ENCODE measurements around the gene CCL25. TPM values are rescaled to one million over a fixed set of nuclear protein-coding genes. Genes with fewer than 3 reads are reported as not detected.
A peak's percentile ranks its signal among the peaks of the same experiment; 100 is the strongest.

Gene CCL25
- total and polyA plus RNA-seq, 2 of the 13 experiments (the other 11 are each of a cell fraction or from before 2014, with no cell fraction given), result not detected

- Histone ChIP-seq H3K36me3 (replicated peaks in 1 of 2; ENCODE audit: control insufficient read depth in 1 of 2, insufficient read depth in 2 of 2, low read length in 2 of 2) (no peaks in the 10 kb centered on the region), H2AFZ (ENCODE audit: low read length) (no peak overlapping the region), H3K27me3 (ENCODE audit: control insufficient read depth in 1 of 2, insufficient read depth in 2 of 2, low read length in 2 of 2) (no peaks in the 10 kb centered on the region), H3K9ac (ENCODE audit: insufficient read depth, low read depth, low read length) (no peak overlapping the region), H3K4me2 (ENCODE audit: low read depth, low read length) (no peak overlapping the region), H3K4me1 (ENCODE audit: insufficient read depth, low read length) (peaks cover 43% of the 10 kb centered on the region), H4K20me1 (ENCODE audit: insufficient read depth, low read length) (no peaks in the 10 kb centered on the region), H3K9me3 (ENCODE audit: low read length) (no peaks in the 10 kb centered on the region), H3K79me2 (ENCODE audit: insufficient read depth, low read length) (no peaks in the 10 kb centered on the region), H3K4me3 (replicated peaks in 1 of 3; ENCODE audit: insufficient read depth in 1 of 3, low read depth in 2 of 3, low read length in 3 of 3) (no peak overlapping the region), H3K27ac (ENCODE audit: extremely low read length, insufficient read depth, low read length) (no peak overlapping the region)
- ATAC-seq (no peak), DNase-seq (ENCODE audit: low spot score) (no peak), FAIRE-seq (no peak)
- no TSS peak for BruUV-seq (replicated peaks)
- TF ChIP-seq, protein P1, sequence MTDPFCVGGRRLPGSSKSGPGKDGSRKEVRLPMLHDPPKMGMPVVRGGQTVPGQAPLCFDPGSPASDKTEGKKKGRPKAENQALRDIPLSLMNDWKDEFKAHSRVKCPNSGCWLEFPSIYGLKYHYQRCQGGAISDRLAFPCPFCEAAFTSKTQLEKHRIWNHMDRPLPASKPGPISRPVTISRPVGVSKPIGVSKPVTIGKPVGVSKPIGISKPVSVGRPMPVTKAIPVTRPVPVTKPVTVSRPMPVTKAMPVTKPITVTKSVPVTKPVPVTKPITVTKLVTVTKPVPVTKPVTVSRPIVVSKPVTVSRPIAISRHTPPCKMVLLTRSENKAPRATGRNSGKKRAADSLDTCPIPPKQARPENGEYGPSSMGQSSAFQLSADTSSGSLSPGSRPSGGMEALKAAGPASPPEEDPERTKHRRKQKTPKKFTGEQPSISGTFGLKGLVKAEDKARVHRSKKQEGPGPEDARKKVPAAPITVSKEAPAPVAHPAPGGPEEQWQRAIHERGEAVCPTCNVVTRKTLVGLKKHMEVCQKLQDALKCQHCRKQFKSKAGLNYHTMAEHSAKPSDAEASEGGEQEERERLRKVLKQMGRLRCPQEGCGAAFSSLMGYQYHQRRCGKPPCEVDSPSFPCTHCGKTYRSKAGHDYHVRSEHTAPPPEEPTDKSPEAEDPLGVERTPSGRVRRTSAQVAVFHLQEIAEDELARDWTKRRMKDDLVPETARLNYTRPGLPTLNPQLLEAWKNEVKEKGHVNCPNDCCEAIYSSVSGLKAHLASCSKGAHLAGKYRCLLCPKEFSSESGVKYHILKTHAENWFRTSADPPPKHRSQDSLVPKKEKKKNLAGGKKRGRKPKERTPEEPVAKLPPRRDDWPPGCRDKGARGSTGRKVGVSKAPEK (CRISPR knock-in tag; IDR thresholded peaks at IDR 0.05; ENCODE audit: borderline replicate concordance), result no peak
- peak; percentile 65; the same call in 1 of the 2 replicates for TF ChIP-seq ZFP90 (CRISPR knock-in tag; IDR thresholded peaks at IDR 0.05; ENCODE audit: borderline replicate concordance)
- TF ChIP-seq, protein P2, sequence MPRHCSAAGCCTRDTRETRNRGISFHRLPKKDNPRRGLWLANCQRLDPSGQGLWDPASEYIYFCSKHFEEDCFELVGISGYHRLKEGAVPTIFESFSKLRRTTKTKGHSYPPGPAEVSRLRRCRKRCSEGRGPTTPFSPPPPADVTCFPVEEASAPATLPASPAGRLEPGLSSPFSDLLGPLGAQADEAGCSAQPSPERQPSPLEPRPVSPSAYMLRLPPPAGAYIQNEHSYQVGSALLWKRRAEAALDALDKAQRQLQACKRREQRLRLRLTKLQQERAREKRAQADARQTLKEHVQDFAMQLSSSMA (CRISPR knock-in tag; IDR thresholded peaks at IDR 0.05), result no peak
- TF ChIP-seq THRA (CRISPR knock-in tag; IDR thresholded peaks at IDR 0.05; ENCODE audit: borderline replicate concordance), result no peak
- TF ChIP-seq ZNF543 (CRISPR knock-in tag; IDR thresholded peaks at IDR 0.05), result no peak
- TF ChIP-seq SOX5 (CRISPR knock-in tag; IDR thresholded peaks at IDR 0.05; ENCODE audit: borderline replicate concordance), result no peak
- TF ChIP-seq ZNF766 (CRISPR knock-in tag; IDR thresholded peaks at IDR 0.05; ENCODE audit: borderline replicate concordance), result no peak
- in situ Hi-C loops (cut with HindIII; ENCODE audit: extremely low pct_ligation_motif_present, low pct_unique_long_range_greater_than_20kb), result no loop called here
- intact Hi-C loops (cut with micrococcal nuclease; ENCODE audit: unreplicated experiment), result no loop called here
- CTCF ChIA-PET (ENCODE audit: low intra/inter-chr PET ratio, low total read pairs), result no interaction called here
- POLR2A ChIA-PET, result no interaction called here
- WGBS (ENCODE audit: low lambda C conversion rate), result 77% methylated on average over 7 of the region's 15 CpGs
These were observed 35.3 kb downstream of the CCL25 start for GRCh38 chr19:8087876-8088275.

Measured in HepG2 (cell line).